ENCODE measurements around the gene HTR3C.

DNA sequence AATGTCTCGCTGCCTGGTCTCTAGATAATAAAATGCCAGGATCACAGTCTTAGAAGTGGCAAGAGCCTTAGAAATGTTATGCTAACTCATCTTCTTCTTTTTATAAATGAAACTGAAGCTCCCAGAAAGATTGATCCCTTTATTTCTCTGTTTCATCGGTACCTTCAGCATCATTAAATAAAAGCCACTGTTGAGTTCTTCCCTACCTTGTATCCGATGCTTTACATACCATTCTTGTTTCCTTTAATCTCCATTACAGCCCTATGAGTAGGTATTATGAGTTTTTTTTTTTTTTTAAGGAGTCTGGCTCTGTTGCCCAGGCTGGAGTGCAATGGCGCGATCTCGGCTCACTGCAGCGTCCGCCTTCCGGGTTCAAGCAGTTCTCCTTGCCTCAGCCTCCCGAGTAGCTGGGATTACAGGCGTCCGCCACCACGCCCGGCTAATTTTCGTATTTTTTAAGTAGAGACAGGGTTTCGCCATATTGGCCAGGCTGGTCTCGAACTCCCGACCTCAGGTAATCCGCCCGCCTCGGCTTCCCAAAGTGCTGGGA, 34.3 kb upstream of the HTR3C start:
- TF ChIP-seq EZH2 (IDR thresholded peaks at IDR 0.05; ENCODE audit: borderline replicate concordance): no peak
- no peak for TF ChIP-seq CTCF (IDR thresholded peaks at IDR 0.05; ENCODE audit: poor library complexity)
- TF ChIP-seq EZH2phosphoT487 (IDR thresholded peaks at IDR 0.05; ENCODE audit: low read depth, severe bottlenecking, unreplicated experiment): no peak

Data from hepatocyte (in vitro differentiated cells).